ENCODE results near the gene DCLK2.

The DCLK2 gene

DNA sequence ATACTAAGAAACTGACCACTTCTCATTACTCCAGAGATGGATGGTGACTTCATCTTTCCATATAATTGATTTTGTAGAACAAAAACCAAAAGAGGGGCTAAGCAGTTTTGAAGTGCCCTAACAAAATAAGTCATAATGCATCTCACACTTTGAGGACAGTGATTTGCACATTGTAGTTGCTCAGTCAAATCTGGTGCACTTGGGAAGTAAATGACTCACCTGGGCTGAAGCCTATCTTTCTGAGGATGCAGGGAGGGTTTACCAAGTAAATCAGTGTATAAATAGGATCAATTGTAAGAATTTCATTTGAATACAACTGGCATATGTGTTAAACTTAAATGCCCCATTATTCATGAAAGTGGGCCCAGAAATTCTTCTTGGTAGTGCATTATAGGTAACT lies 134.2 kb downstream of the DCLK2 start:
- FAIRE-seq, result no peak

DNA sequence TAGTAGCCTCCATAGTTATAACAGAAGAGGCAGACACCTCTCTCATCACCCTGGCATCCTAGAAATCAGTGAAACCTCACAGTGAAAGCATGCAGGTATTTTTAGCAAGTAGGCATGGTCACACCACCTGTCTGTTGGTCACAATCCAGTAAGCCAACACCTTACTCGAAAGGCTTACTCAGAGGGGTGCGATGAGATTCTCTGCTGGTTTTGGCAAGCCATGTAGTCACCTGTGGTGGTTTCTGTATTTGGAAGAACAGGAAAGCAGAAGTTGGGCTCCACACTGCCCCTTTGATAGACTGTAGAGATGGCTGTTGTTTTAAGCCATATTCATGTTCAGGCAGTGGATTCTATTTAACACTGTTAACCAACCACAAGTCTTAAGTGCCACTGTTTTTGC lies 134.7 kb downstream of the DCLK2 start:
- FAIRE-seq, result no peak

DNA sequence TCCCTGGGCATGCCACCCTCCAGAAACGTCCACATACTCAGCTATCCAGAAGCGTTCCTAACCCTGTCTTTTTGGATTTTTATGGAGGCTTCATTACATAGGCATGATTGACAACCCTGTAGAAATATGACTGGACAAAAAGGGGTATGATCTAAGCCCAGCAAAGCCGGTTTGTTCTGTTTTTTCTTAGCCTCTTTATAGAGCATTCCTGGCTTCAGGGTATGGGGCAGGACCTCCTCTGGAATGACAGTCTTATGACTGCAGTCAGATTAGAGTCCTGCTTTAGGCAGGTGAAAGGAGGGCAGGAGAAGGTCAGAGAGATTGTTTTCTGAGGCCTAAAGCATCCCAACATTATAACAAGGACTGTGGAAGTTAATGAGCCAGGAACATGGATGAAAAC lies 137.4 kb downstream of the DCLK2 start:
- no peak for FAIRE-seq

DNA sequence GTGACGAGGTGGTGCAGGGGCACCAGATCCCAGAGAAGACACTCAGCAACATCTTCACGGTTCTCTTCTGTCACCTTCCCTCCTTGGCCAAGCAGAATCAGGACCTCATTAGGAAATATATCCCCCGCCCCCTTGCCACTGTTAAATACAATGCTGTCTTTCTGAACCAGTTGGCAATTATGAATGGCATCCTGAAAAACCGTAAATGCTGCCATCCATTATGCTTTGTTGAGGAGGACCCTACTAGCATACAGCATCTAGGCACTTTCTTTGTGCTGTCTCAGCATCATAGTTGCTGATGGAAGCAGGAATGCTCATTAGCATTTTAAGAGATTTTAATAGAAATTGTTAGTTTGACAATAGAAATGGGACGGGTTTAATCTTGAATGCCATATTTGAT lies 138.5 kb downstream of the DCLK2 start:
- FAIRE-seq, result no peak

DNA sequence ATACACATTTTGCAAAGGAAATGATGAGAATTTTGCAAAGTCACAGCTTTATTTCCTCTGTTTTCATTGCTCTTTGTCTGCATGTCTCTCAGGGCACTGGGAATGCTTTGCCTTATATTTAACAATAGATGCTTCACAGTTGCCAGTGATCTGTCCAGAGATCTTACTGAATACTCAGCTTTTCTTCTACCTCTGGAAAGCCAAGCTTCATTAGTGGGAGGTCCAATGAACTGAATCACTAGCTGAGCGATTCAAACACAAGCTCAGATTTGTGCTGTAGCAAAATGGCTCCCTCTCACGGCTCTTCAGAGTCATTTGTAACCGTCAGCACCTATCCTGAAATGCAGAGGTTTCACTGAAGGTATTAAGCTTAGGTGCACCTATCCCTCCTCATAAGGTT lies 138.9 kb downstream of the DCLK2 start:
- no peak for FAIRE-seq

DNA sequence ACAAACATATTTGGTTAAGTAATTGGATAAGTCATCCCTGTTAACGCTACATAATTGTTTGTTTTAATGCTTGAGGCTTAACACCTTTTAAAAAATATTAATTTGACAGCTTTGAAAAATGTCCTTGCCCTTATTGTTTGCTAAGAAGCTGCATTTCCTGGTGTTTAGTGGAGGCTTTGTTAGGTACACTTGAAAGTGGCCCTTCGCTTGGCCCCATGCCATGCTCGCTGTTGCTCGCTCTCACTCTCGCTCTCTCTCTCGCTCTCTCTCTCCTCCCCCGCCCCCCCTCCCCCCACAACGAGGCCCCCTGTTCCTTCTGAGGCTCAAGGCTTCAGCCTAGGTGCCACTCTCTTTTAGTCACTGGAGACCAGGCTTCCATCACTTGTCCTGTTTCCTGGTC lies 139.6 kb downstream of the DCLK2 start:
- FAIRE-seq, result no peak

DNA sequence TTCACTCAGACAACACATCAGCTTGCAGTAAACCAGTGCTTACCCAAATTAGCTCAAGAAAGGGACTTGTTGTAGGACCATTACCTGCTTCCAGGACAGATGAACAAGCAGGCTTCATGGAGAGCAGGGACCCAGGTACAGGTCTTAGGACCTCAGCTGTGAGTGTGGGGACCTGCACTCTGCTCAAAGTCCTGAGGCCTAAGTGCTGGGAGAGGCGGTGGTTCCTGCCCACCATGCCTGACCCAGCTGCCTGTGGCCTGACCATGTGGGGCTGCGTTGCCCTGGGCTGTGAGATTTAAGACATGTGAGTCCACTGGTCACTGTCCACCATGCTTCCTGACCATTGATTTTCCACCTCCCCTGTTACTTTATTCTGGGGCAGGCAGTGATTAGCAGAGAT lies 140.2 kb downstream of the DCLK2 start:
- no peak for FAIRE-seq

DNA sequence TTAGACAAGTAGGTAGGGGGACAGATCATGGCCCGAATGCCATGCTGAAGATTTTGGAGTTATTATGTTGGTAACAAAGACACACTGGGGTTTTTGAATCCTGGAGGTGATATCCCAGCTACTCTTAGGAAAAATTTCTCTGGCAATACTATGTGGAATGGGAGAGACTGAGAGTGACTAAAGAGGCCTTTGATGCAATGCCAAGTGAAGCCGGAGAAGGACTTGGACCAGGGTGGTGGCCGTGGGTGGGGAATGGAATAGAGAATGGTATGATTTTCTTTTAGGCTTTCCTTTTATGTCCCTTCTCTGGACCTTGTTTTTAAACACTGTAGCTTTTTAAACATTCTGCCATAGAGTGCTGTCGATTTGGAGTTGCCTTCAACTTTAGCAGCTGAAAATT lies 141.6 kb downstream of the DCLK2 start:
- no peak for FAIRE-seq

DNA sequence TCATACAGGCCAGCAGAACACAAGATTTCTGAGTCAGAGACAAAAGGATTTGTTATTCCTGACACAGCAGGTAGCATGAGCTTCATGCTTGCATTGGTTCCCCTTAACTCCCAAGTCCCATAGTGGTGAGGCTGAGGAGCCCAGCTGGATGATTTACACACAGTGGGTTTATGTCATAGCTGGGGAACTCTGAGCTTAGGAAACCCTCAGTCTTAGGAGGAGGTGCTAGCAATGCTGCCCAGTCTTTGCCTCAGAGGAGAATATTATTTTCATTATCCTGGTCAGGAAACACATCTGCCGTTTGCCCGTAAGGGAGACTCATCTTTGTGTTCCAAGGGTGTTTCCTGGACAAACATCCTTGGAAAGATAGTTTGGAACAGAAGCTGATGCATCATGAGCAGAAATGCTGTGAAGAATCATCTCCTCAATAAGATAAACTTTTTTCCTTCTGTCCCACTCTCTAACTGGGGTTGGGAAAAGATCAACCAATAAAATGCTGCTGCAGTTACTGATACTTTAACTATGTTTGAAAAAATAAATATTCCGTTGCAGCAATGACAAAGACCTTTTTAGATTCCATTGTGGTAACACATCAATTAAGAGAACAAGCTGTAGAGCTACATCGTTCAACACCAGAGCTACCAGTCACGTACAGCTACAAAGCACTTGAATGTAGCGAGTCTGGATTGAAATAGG lies 146.8 kb downstream of the DCLK2 start:
- FAIRE-seq, result no peak

DNA sequence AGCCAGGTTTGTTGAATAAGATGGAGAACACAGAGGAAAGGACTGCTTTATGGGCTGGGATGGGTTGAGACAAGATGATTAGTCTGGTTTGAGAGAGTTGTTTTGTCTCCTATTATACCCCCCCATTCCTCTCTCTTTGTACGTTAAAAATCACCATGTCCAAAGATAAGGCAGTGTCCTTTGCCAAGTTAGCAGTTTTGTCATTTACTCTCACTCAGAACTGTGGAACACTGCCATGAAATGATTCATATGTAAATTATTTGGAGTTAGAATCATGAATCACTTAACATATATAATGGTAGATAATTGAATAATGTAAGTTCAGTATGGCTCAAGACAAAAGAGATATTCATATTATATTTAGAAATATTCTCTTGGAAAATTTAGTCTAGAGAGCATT lies 151.3 kb downstream of the DCLK2 start:
- FAIRE-seq, result no peak

DNA sequence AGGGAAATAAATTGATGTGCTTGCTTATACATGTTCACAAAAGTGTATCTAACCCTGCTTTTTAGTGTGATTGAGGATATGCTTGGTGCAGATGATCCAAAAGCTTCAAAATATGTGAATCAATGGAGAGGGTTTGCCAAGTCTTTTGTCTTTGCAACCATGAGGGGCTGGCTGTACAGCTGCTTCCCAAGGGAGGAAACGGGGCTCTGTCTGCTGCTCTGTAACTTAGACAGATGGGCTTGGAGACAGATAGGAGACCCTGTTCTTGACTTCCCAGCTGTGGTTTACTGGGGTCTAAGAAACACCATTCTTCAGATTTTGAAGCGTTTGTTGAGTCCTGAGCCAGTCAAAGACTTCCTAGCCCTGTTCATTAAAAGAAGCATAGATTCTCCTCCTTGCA lies 152.3 kb downstream of the DCLK2 start:
- FAIRE-seq, result no peak

DNA sequence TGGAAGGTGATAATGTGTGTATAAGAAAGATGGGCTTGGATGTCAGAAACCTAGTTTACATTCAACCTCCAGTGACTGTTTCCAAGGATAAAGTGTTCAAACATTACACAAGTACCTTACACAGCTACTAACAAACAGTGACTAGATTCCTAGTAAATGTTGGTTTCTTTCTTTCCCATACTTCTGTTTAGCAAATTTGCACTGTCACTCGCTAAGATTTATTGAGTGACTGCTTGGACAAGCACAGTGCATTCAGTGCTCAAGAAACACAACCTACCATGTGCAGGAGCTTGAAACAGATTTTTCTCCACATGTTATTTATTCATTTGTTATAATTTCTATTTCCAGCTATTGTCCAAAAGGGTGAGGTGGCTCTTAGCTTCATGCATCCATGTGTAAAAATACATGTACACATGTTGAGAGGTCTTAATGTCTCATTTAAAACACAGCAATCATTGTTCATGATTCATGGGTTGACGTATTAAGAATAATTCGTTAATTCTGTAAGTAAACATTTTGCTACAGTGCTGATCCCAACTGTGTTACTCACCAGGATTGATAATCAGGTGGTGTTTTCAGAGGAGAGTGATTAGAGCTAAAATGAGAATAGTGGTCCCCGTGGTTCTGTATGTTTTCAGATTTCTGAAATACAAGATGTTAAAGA lies 153.0 kb downstream of the DCLK2 start:
- FAIRE-seq, result no peak

DNA sequence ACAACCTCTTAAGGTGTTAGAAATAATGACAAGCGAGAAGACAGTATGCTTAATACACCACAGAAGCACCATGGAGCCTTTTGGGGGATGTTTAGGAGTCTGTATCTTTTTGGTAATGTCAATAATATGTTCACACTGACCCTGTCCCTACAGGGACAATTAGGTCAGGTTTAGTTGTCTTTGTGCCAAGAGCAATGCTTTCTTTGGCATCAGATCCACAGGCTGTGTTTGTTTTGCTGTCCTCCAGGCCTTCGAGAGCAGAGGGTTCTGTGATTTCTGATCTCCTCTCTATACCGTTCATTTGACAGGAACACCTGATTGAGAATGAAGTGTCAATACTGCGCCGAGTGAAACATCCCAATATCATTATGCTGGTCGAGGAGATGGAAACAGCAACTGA lies 153.8 kb downstream of the DCLK2 start:
- no peak for FAIRE-seq

DNA sequence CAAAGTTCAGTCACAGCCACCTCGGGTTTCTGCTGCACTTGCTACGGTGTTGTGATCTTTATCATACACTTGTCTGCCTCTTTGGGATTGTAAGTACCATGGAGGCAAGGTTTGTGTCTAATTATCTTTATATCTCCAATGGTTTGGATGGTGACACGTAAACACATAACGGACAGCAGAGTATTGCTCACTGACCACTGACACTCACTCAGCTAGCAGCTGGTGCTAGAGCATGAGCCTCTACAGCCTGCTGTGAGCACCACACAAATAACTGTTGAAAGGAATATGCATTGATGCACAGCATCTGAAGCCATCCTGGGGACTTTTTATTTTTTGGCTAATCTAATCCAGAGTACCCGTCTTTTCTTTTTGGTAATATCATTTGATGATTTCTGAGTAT lies 156.0 kb downstream of the DCLK2 start:
- FAIRE-seq, result no peak

DNA sequence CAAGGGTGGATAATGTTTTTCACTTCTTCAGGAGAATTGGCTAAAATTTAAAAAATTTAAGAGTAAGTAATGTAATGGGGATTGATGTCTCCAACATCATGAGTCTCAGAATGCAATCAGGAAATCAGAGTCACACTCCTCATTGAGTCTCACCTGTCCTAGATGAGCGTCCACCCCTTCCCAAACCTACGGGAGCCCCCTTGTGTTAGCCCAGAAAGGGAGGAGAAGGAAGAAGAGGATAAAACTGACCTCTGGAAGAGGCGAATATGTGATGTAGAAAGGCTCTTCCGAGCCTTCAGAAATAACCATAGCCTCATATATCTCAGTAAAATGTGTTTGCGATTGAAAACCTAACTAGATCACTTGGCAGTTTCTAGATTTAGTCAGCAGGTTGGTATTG lies 157.1 kb downstream of the DCLK2 start:
- no peak for FAIRE-seq

DNA sequence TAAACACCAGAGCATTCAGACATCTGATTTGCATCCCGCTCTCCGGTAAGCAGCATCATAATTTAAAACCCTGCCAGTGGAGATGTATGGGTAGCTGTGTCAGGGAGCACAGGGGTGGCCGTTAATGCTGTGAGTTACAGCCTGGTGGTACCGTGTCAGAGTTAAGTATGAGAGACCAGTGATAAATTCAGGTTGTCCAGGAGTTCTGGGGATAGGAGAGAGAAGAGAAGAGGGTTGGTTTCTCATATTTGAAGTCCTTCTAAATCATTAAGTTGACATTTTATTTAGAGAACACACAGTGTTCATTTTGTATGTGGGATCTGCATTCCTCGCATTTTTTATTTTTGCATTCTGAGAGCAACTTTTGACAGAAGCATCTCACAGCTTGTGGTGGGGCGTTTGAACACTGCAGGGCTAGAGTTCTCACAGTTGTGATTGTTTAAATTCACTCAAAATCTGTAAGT lies 157.6 kb downstream of the DCLK2 start:
- FAIRE-seq, result no peak

DNA sequence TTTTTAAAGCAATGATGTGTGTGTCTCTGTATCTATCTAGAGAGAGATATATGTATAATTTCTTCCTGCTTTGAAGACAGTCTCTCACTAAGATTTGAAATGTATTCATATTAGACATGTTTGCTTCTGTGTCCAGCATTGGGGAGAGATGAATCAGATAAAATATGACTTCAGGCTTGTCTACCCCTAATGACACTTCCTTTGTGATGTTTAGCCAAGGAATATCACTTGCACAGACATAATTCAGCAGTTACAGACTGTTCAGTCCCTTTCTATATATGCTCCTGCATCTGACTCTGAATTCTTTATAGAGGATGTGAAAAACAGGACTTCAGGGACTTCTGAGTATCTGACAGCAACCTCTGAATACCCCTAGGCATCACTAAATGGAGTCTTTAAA lies 158.4 kb downstream of the DCLK2 start:
- FAIRE-seq, result no peak

DNA sequence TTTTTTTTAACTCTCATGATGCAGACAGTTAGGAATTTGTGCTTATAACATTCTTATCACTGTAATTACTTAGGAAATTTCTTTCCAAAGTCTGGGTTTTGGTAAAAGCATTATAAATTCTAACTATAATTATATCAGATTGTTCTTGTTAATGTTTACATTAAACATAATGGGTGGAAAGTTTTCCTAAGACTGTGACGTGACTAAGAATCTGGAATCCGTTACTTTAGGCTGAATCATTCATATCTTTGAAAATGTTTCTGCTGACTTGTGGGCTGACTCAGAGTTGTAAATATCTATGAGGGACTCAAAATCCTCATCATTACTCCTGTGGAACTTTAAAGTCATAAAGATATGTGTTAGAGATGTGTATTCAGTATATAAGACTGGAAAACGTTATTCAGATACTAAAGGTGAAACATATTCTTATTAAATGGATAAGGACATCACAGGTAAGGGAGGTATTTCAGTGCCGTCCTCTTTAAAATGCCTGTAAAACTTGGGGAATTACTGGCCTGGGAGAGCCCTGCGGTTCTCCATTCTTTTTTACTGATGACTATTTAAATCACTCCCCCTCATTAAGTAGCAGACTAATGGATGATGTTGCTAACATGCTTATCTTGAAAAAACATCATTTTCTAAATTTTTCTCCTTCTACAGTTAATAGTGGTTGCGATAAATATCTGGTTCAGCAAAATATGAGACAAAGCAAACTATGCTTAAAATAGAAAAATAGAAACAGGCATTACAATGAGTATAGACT lies 159.0 kb downstream of the DCLK2 start:
- FAIRE-seq, result peak; percentile 61

DNA sequence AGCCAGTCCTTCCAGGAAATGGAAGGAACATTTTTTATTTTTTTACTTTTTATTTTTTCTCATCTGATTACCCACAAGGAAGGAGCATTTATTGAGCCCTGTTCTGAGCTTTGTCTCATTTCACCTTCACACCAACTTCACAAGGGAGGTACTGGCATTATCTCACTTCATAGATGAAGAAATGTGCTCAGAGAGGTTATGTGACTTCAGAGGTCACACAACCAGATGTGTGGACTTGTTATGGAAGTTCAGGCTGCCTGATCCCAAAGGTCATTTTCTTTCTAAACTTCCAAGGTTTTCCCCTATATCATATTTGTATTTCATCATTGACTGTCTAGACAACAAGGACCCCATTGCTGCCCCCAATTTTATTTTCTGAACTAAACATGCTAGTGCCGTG lies 160.3 kb downstream of the DCLK2 start:
- FAIRE-seq, result no peak

DNA sequence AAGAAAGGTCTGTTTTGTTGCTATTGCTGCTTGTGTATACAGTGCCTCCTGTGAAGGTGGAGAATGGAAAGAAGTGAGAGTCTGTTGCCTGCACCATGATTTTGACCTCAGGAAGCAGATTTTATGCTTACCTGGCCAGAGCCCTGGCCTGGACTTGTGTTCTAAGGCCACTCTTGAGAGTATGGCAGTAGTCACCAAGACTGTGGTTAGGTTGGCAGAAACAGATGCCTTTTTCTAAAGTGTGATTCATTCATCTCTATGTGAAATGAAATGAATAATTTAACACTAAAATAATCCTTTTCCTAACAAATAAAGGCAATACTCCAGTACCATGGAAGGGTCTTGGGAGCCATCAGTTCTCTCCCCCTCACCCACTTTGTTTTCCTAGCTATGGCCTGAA lies 161.8 kb downstream of the DCLK2 start:
- FAIRE-seq, result no peak

DNA sequence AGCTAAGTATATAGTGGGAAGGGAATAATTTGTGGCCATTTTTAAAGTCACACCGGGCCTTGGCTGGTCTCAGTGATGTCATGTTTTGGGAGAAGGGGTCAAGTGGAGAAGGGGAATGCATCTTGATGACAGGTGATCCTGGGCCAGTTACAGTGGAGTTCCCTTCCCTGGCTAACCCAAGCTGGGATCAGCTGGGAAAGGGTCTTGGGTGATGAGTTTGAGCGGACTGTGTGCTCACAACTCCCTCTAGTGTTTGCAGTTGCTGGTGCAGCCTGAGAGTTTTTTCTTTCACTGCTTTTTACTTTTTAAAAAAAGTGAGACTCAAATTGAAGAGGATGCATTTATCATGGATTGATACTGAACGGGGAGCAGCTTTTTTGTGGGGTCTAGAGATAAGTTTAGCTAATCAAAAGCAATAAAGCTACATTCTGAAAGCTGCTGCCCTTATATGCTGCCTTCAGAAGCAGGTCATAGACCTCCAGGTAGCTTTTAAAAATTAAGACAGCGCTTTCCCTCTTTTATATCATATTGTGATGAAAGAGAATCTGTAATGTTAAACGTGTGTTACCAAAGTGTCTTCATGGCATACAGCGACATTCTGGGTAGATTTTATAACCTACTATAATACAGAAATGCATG lies 164.7 kb downstream of the DCLK2 start:
- no peak for FAIRE-seq

DNA sequence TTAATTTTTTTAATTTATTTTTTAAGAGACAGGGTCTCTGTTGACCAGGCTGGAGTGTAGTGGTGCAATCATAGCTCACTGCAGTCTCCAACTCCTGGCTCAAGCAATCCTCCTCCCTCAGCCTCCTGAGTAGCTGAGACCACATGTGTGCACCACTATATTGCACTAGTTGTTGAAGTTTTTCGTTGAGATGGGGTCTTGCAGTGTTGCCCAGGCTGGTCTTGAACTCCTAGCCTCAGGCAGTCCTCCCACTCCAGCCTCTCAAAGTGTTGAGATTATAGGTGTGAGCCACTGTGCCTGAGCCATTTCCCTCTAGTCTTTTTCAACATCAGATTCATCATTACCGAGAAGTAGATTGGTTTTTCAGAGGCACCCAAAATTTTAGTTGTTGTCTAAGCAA lies 165.7 kb downstream of the DCLK2 start:
- FAIRE-seq, result no peak

DNA sequence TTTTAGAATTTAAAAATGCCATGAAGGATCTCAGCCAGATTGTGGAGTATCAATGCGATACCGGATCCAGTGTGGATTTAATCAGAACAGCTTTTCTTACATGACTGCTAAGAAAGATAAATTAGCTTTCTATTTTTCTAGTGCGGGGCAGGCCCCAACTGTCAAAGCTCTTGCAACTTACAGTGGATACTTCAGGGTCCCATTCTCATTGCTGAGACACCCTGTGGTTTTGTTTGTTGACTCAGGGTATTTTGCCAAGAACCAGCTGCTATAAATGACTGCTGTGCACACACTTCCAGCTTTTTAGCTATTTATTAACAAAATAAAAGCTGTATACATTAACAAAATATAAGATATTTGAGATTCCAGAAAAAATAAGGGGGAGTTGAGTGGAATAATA lies 166.4 kb downstream of the DCLK2 start:
- FAIRE-seq, result no peak

DNA sequence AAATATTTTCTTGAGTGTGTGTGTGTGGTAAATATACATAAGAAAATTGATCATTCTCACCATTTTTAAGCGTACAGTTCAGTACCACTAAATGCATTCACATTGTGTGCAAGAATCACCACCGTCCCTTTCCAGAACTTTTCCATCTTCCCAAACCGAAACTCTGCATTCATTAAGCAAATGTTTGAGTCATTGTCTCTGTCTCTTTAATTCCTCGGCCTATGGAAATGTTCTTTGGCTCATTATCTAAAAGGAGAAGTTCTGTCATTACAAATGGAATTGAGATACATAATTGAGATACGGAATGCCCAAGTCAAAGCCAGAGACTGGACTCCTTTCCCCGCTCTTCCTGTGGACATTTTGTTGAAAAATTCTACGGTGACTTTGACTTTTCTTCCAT lies 168.9 kb downstream of the DCLK2 start:
- FAIRE-seq, result no peak
